Stimulated activated naive CD8-positive, alpha-beta T cell treated with anti-CD3 and anti-CD28 coated beads, Interleukin-15, Interleukin-2, amounts not matched to agents 100 U/mL and 50 U/mL, for 24 hours (primary cell): ENCODE measurements around the gene PCDHA4.
"Not testable (repeated sequence)": the region's sequence is repeated elsewhere in the genome, so short reads cannot be mapped to it uniquely, and the experiment has no call there.

Source experiments
- ATAC-seq: fragments of 150-1000 bp; cut with Tn5 transposase; one replicate; pipeline ENCODE4 v1.10.0; 2021
- DNase-seq: peaks from one replicate; pipeline ENCODE4 v3.0.0; 2021

PCDHA4 gene

DNA sequence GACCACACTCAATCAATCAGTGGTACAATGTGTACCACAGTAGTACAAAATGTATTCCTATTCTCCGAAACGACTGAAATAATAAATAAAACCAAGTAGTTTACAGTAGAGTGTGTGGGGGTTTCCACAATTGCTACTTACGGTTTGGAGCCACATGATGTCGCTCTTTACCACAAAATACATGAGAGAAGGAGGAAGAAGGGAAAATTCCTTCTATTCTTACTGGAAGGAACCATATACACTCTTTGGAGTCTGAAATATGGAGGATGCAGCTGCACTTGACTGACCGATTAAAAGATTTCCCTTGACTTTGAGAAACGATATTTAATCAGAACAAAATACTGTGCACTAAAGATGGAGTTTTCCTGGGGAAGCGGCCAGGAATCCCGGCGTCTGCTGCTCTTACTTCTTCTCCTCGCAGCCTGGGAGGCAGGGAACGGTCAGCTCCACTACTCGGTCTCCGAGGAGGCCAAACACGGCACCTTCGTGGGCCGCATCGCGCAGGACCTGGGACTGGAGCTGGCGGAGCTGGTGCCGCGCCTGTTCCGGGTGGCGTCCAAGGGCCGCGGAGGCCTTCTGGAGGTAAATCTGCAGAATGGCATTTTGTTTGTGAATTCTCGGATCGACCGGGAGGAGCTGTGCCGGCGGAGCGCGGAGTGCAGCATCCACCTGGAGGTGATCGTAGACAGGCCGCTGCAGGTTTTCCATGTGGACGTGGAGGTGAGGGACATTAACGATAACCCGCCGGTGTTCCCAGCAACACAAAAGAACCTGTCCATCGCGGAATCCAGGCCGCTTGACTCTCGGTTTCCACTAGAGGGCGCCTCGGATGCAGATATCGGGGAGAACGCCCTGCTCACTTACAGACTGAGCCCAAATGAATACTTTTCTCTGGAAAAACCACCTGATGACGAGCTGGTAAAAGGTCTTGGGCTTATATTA, at the start of gene PCDHA4:
TSS of gene PCDHA4 (plus strand) at position 235 of the 942 bp plus-strand sequence.
- peak; percentile 23 for DNase-seq

DNA sequence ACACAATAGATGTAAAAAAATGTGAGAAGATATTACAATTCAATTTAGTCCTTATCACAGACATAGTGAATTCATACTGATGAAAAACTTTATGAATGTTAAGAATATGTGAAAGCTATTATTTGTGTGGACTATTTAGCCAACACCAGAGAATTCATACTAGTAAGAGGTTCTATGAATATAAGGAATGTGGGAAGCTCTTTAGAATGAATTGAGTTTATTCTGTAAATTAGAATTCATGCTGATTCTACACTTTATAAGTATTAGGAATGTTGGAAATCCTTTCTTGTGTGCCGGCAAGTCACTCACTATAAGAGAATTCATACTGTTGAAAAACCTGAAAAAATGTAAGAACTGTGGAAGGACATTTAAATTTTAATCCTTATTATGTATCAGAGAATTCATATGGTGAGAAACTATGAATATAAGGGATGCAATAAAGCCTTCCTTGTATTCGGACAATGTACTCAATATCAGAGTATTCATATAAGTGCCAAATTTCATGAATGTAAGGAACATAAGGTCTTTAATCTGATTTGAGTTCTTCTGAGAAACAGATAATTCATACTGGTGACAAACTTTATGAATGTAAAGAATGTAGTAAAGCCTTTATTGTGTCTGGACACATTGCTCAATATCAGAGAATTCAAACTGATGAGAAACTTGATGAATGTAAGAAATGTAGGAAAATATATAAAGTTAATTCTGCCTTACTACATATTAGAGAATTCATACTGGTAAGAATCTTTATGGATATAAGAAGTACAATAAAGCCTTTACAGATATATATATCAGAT, 42.5 kb upstream of the PCDHA4 start:
- no peak for DNase-seq
- no peak for ATAC-seq

More for the DNA sequence above, at the start of gene PCDHA4:
- ATAC-seq: no peak

DNA sequence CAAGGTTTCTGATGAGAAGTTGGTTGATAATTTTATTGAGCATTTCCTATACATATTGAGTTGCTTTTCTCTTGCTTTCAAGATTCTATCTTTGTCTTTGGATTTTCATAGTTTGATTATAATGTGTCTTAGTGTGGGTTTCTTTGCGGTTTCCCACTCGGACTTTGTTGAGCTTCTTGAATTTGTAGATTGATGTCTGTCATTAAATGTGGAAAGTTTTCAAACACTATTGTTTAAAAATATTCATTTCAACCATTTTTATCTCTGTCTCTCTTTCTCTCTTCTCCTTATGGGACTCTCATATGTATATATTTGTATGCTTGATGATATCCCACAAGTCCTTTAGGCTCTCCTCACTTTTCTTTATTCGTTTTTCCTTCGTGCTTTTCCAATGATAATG, 39.4 kb upstream of the PCDHA4 start:
- ATAC-seq (no peak), DNase-seq (no peak)

DNA sequence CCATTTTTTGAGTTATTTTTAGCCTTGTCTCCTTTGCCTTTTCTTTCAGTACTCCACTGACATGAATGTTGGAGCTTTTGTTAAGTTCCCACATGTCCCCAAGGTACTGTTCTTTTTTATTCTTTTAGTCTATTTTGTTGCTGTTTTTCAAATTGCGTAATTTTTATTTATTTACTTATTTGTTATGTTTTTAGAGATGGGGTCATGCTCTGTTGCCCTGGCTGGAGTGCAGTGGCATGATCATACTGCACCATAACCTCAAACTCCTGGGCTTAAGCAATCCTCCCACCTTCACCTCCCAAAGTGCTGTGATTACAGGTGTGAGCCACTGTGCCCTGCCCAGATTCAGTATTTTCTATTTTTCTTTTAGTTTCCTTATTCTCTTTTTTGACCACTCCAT, 26.4 kb upstream of the PCDHA4 start:
- ATAC-seq: no peak
- DNase-seq: no peak

- ATAC-seq (no peak), DNase-seq (no peak)
Measured at GRCh38 chr5:140785905-140786686, 20.8 kb upstream of the PCDHA4 start, which contains the start of gene PCDHA1. PCDHA1 (plus strand) TSS chr5:140786140.

DNA sequence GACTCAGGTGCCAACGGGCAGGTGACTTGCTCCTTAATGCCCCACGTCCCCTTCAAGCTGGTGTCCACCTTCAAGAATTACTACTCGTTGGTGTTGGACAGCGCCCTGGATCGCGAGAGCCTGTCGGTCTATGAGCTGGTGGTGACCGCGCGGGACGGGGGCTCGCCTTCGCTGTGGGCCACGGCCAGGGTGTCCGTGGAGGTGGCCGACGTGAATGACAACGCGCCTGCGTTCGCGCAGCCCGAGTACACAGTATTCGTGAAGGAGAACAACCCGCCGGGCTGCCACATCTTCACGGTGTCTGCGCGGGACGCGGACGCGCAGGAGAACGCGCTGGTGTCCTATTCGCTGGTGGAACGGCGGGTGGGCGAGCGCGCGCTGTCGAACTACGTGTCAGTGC, 19.4 kb upstream of the PCDHA4 start:
- not testable (repeated sequence) for DNase-seq, ATAC-seq

DNA sequence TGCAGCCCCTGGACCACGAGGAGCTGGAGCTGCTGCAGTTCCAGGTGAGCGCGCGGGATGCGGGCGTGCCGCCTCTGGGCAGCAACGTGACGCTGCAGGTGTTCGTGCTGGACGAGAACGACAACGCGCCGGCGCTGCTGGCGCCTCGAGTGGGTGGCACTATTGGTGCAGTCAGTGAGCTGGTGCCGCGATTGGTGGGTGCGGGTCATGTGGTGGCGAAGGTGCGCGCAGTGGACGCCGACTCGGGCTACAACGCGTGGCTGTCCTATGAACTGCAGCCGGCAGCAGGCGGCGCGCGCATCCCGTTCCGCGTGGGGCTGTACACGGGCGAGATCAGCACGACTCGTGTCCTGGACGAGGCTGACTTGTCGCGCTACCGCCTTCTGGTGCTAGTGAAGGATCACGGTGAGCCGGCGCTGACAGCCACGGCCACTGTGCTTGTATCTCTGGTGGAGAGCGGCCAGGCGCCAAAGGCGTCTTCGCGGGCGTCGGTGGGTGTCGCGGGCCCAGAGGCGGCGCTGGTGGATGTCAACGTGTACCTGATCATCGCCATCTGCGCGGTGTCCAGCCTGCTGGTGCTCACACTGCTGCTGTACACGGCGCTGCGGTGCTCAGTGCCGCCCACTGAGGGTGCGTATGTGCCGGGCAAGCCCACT, 18.9 kb upstream of the PCDHA4 start:
- DNase-seq: not testable (repeated sequence)

DNA sequence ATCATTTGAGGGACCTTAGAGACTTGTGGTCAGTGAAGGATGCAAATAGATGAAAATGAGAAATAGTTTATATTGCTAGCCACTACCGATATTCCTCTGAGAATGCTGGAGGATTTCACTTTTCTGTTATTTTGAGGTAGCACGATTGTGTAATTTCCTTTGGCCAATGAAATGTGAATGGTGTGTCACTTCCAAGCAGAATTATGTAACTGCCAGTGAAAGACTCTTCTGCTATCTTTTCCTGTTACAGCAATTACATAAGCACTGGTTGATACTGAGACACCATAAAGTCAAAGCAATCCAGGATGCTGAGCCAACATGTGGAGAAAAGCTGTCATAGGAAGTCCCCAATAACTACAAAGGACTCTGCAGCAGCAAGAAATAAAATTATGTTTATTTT, 15.8 kb upstream of the PCDHA4 start:
- ATAC-seq (no peak), DNase-seq (no peak)

More for the DNA sequence above, 18.9 kb upstream of the PCDHA4 start:
- ATAC-seq: not testable (repeated sequence)

DNA sequence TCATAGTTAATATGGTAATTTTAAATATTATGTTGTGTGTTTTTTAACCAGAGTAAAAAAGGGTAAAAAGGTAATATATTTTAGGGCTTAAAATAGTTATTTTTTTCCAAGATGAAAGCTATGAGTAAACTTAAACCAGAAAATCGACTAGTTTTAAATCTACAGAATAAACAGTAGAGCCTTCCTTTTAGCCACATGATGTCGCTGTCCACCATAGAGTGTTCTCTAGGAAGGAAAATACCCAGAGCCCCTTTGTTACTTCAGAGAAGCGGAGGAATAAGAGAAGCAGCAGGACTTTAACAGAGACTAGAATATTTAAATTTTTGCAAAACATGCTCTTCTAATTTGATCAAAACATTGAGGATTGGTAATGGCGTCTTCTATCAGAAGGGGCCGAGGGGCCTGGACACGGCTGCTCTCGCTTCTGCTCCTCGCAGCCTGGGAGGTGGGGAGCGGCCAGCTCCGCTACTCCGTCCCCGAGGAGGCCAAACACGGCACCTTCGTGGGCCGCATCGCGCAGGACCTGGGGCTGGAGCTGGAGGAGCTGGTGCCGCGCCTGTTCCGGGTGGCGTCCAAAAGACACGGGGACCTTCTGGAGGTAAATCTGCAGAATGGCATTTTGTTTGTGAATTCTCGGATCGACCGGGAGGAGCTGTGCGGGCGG, 12.1 kb upstream of the PCDHA4 start, which contains the start of gene PCDHA2:
TSS of gene PCDHA2 (plus strand) at position 258 of the 664 bp plus-strand sequence.
- ATAC-seq: no peak
- no peak for DNase-seq

- ATAC-seq: no peak
- no peak for DNase-seq
Measured at GRCh38 chr5:140795259-140795641, 11.6 kb upstream of the PCDHA4 start.

DNA sequence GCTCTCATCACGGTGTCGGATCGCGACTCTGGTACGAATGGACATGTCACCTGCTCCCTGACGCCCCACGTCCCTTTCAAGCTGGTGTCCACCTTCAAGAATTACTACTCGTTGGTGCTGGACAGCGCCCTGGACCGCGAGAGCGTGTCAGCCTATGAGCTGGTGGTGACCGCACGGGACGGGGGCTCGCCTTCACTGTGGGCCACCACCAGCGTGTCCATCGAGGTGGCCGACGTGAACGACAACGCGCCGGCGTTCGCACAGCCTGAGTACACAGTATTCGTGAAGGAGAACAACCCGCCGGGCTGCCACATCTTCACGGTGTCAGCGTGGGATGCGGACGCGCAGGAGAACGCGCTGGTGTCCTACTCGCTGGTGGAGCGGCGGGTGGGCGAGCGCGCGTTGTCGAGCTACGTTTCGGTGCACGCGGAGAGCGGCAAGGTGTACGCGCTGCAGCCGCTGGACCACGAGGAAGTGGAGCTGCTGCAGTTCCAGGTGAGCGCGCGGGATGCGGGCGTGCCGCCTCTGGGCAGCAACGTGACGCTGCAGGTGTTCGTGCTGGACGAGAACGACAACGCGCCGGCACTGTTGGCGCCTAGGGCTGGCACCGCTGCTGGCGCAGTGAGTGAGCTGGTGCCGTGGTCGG, 10.7 kb upstream of the PCDHA4 start:
- not testable (repeated sequence) for ATAC-seq, DNase-seq

DNA sequence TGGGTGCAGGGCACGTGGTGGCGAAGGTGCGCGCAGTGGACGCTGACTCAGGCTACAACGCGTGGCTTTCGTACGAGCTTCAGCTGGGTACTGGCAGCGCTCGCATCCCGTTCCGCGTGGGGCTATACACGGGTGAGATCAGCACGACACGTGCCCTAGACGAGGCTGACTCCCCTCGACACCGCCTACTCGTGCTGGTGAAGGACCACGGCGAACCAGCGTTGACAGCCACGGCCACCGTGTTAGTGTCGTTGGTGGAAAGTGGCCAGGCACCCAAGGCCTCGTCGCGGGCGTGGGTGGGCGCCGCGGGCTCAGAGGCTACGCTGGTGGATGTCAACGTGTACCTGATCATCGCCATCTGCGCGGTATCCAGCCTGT, 10.2 kb upstream of the PCDHA4 start:
- no peak for ATAC-seq
- no peak for DNase-seq

GRCh38 chr5:140800816-140801493, 5.9 kb upstream of the PCDHA4 start, which contains the start of gene PCDHA3:
PCDHA3 (plus strand) TSS chr5:140801057.
- ATAC-seq (no peak), DNase-seq (no peak)

GRCh38 chr5:140801494-140801841, 5.4 kb upstream of the PCDHA4 start:
- DNase-seq (no peak), ATAC-seq (no peak)

DNA sequence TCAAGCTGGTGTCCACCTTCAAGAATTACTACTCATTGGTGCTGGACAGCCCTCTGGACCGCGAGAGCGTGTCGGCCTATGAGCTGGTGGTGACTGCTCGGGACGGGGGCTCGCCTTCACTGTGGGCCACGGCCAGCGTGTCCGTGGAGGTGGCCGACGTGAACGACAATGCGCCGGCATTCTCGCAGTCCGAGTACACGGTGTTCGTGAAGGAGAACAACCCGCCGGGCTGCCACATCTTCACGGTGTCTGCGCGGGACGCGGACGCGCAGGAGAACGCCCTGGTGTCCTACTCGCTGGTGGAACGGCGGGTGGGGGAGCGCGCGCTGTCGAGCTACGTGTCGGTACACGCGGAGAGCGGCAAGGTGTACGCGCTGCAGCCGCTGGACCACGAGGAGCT, 4.5 kb upstream of the PCDHA4 start:
- not testable (repeated sequence) for DNase-seq, ATAC-seq

- ATAC-seq (no peak), DNase-seq (no peak)
Measured at GRCh38 chr5:140802781-140803271, 4.0 kb upstream of the PCDHA4 start.

GRCh38 chr5:140808241-140808888, 1.5 kb downstream of the PCDHA4 start:
- not testable (repeated sequence) for DNase-seq, ATAC-seq

DNA sequence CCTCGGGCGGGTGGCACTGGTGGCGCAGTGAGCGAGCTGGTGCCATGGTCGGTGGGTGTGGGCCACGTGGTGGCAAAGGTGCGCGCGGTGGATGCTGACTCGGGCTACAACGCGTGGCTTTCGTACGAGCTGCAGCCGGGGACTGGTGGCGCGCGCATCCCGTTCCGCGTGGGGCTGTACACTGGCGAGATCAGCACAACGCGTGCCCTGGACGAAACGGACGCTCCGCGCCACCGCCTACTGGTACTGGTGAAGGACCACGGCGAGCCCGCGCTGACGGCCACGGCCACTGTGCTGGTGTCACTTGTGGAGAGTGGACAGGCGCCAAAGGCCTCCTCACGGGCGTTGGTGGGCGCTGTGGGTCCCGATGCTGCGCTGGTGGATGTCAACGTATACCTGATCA, 2.0 kb downstream of the PCDHA4 start:
- DNase-seq (no peak), ATAC-seq (no peak)
